PC-9 (cell line): Measurements from ENCODE around the gene RAB40B. TPM values are rescaled to one million over a fixed set of nuclear protein-coding genes. Genes with fewer than 3 reads are reported as not detected.

Source experiments
- BruUV-seq: library from RNA; stranded (reverse); fragments of 400-500 nt; replicated peaks from 2 replicates; lab custom pipeline; 2021; lab: Mats Ljungman, UMichigan
- CTCF ChIA-PET: fragments of 300-600 bp; sonication (Branson Sonifier 250); formaldehyde crosslinking; loops from one replicate; lab custom pipeline; 2022; ENCODE audit warnings: antibody characterized with exemption; lab: Charles Lee
- POLR2A ChIA-PET: fragments of 300-600 bp; sonication (Branson Sonifier 250); formaldehyde crosslinking; loops from one replicate; lab custom pipeline; 2022; ENCODE audit warnings: antibody characterized with exemption; ENCODE audit not compliant: unreplicated experiment; lab: Charles Lee
- DNase-seq, 2 experiments: peaks; one replicate each; pipeline versions ENCODE4 v3.0.0 to v3.0.0-alpha.2; 2015 to 2022; ENCODE audit warnings: mixed read lengths in 1 of 2
- H2AFZ ChIP-seq: fragments of 200-600 bp; sonication (generic); 2 replicates; pipeline ENCODE4 v1.8.1; 2017; ENCODE audit warnings: antibody characterized with exemption
- H3F3A ChIP-seq: fragments of 200-600 bp; sonication (generic); 2 replicates; pipeline ENCODE4 v1.8.1; 2017; ENCODE audit warnings: antibody characterized with exemption, mild to moderate bottlenecking, low read depth; ENCODE audit not compliant: insufficient read depth
- H3K27ac ChIP-seq: fragments of 200-600 bp; sonication (generic); 2 replicates; pipeline ENCODE4 v1.6.1; 2016; ENCODE audit warnings: mixed run types
- H3K27me3 ChIP-seq: fragments of 200-600 bp; sonication (generic); 2 replicates; pipeline ENCODE4 v1.6.1; 2016; ENCODE audit warnings: low read depth, mixed run types; ENCODE audit not compliant: insufficient read depth
- H3K36me3 ChIP-seq: fragments of 200-600 bp; sonication (generic); 2 replicates; pipeline ENCODE4 v1.6.1; 2016; ENCODE audit warnings: low read depth, mixed run types
- H3K4me1 ChIP-seq: fragments of 200-600 bp; sonication (generic); replicated peaks from 2 replicates; pipeline ENCODE4 v1.6.1; 2016; ENCODE audit warnings: mixed run types; ENCODE audit not compliant: insufficient read depth
- H3K4me2 ChIP-seq: fragments of 200-600 bp; sonication (generic); 2 replicates; pipeline ENCODE4 v1.6.1; 2017; ENCODE audit warnings: mixed run types
- H3K4me3 ChIP-seq: fragments of 200-600 bp; sonication (generic); 2 replicates; pipeline ENCODE4 v1.6.1; 2016; ENCODE audit warnings: mixed run types
- H3K79me2 ChIP-seq: fragments of 200-600 bp; sonication (generic); 2 replicates; pipeline ENCODE4 v1.6.1; 2017; ENCODE audit warnings: low read depth, mixed run types
- H3K9me2 ChIP-seq: fragments of 200-600 bp; sonication (generic); 2 replicates; pipeline ENCODE4 v1.8.1; 2017; ENCODE audit warnings: mild to moderate bottlenecking; ENCODE audit not compliant: insufficient read depth
- H3K9me3 ChIP-seq: fragments of 200-600 bp; sonication (generic); 2 replicates; pipeline ENCODE4 v1.8.1; 2016; ENCODE audit warnings: low read depth; ENCODE audit not compliant: insufficient read depth
- H4K20me1 ChIP-seq: fragments of 200-600 bp; sonication (generic); 2 replicates; pipeline ENCODE4 v1.8.1; 2017; ENCODE audit not compliant: insufficient read depth
- CTCF ChIP-seq: fragments of 200-600 bp; sonication (generic); conservative IDR thresholded peaks from 2 replicates; pipeline ENCODE4 v1.6.1; 2017; ENCODE audit warnings: mixed run types, antibody characterized with exemption, mild to moderate bottlenecking, moderate library complexity
- EZH2 ChIP-seq: fragments of 200-600 bp; sonication (generic); IDR thresholded peaks from 2 replicates; pipeline ENCODE4 v1.8.0; 2017; ENCODE audit warnings: antibody characterized with exemption, low read depth
- intact Hi-C: fragments of 100-400 bp; cut with micrococcal nuclease; formaldehyde crosslinking; loops from one replicate; pipeline ENCODE4 v1.10.0; 2022; ENCODE audit not compliant: unreplicated experiment
- total RNA-seq: library from RNA; stranded (reverse); gene quantifications from 2 replicates; pipeline ENCODE4 v1.2.3, GENCODE V29; 2021

RAB40B gene
- total RNA-seq, 1 experiment from 2014 or later: 7.9 TPM

- TF ChIP-seq EZH2 (no peak), CTCF (no peak)
Observed at GRCh38 chr17:82614095-82614631, 84.3 kb downstream of the RAB40B start.

GRCh38 chr17:82613283-82614094, 85.0 kb downstream of the RAB40B start:
- H3K4me2 ChIP-seq: no peak overlapping the region
- no peaks in the 10 kb centered on the region for H3K4me1 ChIP-seq
- no peaks in the 10 kb centered on the region for H3K27me3 ChIP-seq
- H3K27ac ChIP-seq: no peak overlapping the region
- intact Hi-C loops: no loop called here
- H3K9me3 ChIP-seq: no peaks in the 10 kb centered on the region
- no peak overlapping the region for H3K4me3 ChIP-seq
- DNase-seq: no peak
- CTCF ChIA-PET: no interaction called here
- BruUV-seq: no TSS peak
- H4K20me1 ChIP-seq: no peaks in the 10 kb centered on the region
- no peak for TF ChIP-seq CTCF
- TF ChIP-seq EZH2: no peak
- no peaks in the 10 kb centered on the region for H3K36me3 ChIP-seq
- POLR2A ChIA-PET: no interaction called here
- no peaks in the 10 kb centered on the region for H3K9me2 ChIP-seq
- H3K79me2 ChIP-seq: no peaks in the 10 kb centered on the region
- peaks cover 9% of the 10 kb centered on the region; the same call in 1 of the 2 replicates for H3F3A ChIP-seq
- H2AFZ ChIP-seq: no peak overlapping the region

More at GRCh38 chr17:82614095-82614631, 84.3 kb downstream of the RAB40B start:
- H3K27ac ChIP-seq: no peak overlapping the region
- H3K27me3 ChIP-seq: no peaks in the 10 kb centered on the region
- peaks cover 9% of the 10 kb centered on the region; the same call in 1 of the 2 replicates for H3F3A ChIP-seq
- H3K9me2 ChIP-seq: no peaks in the 10 kb centered on the region
- H4K20me1 ChIP-seq: no peaks in the 10 kb centered on the region
- ChIA-PET CTCF (no interaction called here), POLR2A (no interaction called here)
- no peaks in the 10 kb centered on the region for H3K79me2 ChIP-seq
- H3K4me1 ChIP-seq: no peaks in the 10 kb centered on the region
- no peak overlapping the region for H3K4me2 ChIP-seq
- DNase-seq: no peak
- no peak overlapping the region for H2AFZ ChIP-seq
- no peaks in the 10 kb centered on the region for H3K36me3 ChIP-seq
- intact Hi-C loops: no loop called here
- no peak overlapping the region for H3K4me3 ChIP-seq
- no TSS peak for BruUV-seq
- H3K9me3 ChIP-seq: no peaks in the 10 kb centered on the region

- H4K20me1 ChIP-seq: no peaks in the 10 kb centered on the region
- no peak for DNase-seq
- TF ChIP-seq CTCF: no peak
- TF ChIP-seq EZH2: no peak
- intact Hi-C loops: no loop called here
- H3K9me3 ChIP-seq: no peaks in the 10 kb centered on the region
- H3K36me3 ChIP-seq: no peaks in the 10 kb centered on the region
- H3K27ac ChIP-seq: no peak overlapping the region
- CTCF ChIA-PET: no interaction called here
- no peaks in the 10 kb centered on the region for H3K4me1 ChIP-seq
- no peak overlapping the region for H2AFZ ChIP-seq
- POLR2A ChIA-PET: no interaction called here
- no peak overlapping the region for H3K4me3 ChIP-seq
- H3K79me2 ChIP-seq: no peaks in the 10 kb centered on the region
- H3F3A ChIP-seq: peaks cover 9% of the 10 kb centered on the region; the same call in 1 of the 2 replicates
- no peaks in the 10 kb centered on the region for H3K27me3 ChIP-seq
- no TSS peak for BruUV-seq
- H3K9me2 ChIP-seq: no peaks in the 10 kb centered on the region
- H3K4me2 ChIP-seq: no peak overlapping the region
Observed at GRCh38 chr17:82611140-82612058, 87.1 kb downstream of the RAB40B start.
